Nucleus accumbens (tissue), 56 donors: ENCODE results near the gene PANK4.

Experiments used
- DNase-seq, 56 donors: peaks; one replicate each; lab custom pipeline; 2025; lab: John Stamatoyannopoulos, UW

PANK4 gene

DNA sequence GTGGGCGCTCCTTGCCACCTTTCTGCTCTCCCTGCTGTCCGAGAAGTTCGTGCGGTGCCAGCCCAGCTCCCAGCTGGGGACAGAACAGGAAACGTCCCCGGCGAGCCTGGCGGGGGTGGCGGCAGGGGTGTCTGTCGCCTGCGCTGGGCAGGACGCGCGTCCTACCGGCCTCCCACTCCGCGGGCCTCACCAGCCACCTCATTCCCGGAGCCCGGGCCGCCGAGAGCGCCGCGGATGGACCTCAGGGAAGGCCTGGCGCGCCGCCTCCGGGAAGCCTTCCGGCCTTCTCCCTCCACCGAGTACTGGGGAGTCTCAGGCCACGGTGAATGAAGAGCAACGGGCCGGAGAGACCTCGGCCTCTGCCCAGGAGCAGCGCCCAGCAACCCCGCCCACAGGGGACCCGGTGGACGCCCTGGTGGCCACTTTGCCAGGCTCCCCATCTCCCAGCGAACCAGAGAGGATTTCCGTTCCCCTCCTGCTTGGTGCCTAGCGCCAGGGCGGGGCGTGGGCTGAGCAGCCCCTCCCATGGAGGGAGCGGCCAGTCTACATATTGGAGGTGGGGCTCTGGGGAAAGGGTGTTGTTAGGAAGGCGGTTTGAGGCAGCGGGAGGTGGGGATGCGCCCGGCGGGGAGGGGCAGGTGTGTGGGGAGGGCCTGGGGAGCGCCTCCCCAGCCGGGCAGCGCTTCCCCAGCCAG, 20.3 kb upstream of the PANK4 start:
- peak in 36 of 56 donors; percentile 16 to 72 (median 36) for DNase-seq

DNA sequence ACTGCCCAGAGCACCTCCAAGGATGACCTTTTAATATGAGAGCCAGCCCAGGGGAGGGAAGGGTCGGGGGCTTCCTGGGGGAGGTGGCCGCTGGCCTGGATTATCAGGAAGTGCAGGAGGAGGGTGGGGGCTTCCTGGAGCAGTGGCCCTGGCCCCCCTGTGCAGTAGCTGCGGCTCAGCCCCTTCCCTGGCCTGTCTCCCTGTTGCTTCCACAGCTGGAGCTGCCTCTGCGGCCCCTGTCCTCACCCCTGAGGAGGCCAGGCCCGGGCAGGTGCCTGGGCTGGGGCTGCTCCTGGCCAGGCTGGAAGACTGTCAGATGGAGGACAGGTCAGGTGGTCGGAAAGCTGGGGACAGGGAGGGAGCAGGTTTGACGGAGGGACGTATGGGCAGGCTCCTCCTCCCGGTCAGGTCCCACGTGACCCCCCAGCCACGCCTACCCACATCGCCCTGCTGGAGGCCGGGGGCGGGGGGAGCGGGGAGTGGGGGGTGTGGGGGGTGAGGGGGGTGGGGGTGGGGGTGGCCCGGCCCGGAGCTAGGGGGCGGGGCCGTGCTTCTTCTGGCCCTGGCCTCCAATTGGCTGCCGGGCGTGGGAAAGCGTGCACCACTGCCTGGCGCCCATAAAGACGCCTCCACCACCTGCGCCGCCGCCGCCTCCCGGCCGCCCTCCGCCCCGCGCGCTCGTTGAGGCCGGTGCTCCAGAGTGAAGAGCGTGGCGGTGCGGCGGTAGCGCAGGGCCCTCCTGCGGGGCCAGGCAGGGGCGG, 19.5 kb upstream of the PANK4 start:
- DNase-seq: peak in 52 of 56 donors; percentile 19 to 88 (median 66)

DNA sequence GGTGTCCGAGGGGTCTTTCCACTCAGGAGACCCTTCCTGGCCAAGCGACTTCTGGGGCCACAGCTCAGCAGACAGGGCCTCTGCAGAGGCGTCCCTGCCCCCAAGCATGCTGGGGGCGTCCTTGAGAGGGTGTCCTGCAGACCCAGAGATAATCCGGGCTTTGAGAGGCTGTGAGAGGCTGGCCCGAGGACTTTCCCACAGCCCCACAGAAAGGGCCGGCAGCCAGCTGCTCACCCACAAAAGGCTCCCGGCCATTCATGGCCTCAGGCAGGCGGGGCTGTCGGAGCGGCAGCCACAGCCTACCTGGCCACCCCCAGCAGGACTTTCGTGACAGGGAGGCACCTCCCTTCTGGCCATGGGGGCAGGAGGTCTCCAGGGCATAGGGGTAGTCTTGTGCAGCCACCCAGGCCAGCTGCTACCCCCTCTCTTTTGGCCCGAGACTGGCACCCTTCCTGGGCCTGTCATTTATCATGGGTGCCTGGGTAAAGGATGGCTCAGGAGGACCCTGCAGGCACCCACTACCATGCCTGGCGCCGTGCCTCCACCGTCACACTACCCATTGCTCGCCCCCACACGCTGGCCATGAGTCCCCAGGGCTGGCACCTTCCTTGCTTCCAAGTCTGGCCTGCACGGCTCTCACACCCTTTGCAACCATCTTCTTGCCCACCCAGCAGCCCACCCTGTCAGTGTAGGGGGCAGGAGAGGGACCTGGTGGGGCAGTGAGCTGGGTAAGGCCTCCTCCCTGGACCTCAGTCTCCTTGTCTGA, 18.7 kb upstream of the PANK4 start:
- DNase-seq: peak in 22 of 56 donors; percentile 16 to 63 (median 44)

DNA sequence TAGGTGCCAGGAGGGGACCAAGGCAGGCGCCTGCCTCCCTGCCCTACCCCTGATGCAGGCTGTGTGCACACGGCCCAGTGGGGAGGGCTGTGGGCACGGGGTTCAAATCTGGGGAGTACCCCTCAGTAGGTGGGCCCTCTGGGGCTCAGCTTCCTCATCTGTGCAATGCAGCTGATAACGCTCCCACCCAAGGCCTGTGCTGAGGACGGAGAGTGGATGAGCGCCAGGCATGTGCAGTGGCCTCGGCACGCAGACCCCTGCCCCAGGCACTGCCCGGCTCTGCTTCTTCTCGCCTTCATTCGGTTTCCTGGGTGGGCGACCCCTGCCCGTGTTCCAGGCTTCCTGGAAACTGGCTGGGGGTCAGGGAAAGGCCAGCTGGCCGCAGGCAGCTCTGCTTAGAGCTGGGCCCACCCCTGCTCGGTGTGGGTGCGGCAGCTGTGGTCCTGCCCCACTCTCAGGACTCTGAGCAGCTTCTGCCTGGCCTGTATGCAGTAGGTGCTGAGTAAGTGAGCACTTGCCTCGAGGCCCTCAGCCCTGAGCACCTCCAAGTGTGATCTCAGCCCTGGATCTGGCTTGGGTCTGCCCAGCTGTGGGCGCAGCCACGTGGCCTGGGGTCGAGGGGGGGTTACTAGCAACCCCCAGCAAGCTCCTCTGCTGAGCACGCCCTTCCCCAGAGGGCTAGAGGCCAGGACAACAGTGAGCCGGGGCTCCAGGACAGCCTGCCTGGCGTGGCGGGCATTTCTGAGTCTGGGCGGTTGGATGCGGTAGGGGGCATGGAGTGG, 17.9 kb upstream of the PANK4 start:
- DNase-seq: peak in 24 of 56 donors; percentile 16 to 56 (median 38)

DNA sequence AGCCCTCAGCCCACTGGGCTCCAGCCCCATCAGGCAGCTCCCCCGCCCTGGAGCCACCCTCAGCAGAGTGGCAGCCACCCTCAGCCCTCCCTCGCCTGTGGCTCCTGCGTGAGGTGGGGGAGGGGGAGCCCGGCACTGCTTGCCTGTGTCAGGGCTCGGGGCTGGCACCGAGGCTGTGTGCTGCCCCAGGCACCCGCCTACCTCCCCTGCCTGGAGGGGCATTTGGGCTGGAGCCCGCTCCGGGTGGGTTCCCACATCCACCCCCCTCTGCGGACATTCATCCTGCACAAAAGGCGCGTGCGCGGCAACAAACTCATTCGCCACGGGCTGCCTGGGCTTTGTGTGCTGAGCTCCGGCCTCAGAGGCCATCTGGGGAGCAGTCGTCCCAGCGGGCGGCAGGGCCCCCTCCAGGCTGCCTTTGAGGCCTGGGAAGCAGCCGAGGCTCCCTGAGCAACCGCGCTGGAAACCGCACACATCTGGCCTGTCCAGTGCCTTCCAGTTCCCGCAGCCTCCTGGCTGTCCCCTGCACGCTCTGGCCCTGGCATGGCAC, 17.2 kb upstream of the PANK4 start:
- DNase-seq: peak in 47 of 56 donors; percentile 8 to 84 (median 62)

DNA sequence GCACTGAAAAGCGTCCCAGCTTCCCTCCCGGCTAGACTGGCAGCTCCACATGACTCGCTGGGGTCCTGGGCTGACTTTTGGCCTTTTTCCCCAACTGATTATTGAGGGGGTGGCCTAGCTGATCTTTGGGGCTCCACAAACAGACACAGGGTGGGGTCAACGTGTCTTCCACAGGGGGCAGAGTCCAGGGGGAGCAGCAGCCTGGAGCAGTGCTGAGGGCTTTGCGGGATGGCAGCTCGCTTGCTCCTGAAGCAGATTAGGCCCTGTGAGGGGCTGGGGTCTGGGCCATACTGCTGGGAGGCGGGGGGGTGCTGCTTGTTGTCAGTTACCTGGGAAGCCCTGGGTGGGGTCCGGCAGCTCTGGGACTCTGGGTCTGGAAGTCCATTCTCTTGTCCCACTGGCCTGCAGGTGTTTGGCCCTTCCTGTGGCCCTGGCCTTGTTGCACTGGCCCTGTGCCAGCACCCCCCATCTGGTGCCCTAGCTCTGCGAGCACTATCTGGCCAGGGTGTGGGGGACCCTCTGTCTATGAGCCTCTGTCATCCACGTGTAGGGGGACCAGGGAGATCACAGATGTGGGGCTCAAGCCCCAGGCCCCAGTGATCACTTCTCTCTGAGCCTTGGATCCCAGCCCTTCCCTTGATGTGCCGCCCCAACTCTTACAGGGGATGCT, 16.0 kb upstream of the PANK4 start:
- no peak for DNase-seq

DNA sequence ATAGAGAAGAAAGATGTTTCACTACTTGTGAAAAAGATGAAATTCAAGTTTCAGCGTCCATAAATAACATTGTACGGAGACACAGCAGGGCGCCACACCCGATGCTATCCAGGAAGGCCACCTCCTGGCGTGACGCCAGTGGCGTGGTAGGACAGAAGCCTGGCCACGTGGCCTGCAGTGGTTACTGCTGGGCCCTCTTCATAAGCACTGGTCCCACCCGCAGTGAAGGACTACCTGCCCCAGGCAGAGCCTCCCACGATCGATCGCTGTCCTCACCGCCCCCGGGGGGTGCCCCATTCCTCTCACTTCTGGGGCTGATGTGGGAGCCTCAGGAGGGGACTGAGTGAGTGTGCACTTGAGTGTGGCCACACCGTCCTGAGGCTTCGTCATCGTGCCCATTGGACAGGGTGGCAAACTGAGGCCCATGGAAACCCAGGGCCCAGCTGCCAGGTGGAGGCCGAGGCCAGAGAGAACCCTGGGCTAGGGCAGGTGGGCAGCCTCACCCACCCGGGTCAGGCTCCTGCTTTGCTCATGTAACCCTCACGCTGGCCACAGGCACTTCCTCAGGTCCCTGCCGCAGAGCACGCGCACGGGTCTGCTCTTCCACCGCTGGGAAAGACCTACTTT, 15.3 kb upstream of the PANK4 start:
- no peak for DNase-seq

DNA sequence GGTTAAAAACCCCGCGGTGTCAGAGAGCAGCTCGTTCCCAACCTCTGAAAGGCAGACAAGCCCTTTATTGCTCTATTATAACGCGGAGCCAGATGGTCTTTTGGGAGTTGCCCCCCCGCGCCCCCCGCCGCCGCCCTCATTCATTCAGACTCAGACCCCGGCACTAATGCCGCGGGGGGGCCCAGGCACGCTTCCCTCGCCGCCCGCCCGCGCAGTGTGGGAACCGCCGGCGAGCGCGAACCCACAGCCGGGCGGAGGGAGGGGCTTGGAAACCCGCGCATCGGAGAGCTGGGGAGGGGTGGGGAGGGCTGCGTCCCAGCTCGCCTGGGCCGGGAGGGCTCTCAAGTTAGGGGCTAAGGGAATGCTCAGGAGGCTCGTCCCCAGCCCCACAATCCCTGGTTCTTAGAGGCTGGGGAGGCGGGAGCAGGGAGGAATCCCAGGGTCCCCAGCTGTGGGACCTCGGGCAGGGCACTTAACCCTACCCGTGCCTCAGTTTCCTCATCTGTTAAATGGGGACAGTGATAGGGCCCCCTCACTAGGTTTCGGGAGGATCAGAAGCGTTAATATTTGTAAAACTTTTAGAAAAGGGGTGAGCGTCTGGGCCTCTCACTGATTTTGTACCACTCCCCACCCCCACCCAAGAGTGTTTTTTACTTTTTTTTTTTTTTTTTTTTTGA, 14.6 kb upstream of the PANK4 start:
- DNase-seq: peak in 9 of 56 donors; percentile 9 to 47 (median 27)

DNA sequence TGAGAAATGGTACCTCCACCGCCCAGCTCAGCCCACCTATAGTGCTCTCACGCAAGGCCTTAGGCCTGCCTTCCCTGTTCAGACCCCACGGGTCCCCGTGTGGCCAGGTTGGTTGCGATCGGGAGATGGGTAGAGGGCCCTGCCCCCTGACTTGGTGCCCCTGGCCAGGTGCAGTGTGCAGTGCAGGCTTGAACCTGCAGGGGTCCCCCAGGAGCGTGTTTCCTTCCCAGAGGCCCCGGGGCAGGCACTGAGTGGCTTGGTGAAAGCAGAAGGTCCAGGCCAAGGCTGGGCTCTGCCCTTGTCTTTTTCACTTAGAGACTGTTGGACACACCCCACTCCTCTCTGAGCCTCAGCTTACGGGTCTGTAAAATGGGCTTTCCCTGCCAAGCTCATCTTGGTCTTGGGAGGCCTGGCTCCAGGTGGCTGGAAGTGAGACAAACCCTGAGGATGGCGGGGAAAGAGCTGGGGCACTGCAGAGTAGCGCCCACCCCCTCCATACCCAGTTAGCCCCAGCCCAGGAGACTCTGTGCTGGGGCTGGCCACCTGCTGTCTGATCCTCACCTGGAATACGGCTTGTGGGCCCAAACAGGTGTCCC, 13.0 kb upstream of the PANK4 start:
- DNase-seq: no peak

DNA sequence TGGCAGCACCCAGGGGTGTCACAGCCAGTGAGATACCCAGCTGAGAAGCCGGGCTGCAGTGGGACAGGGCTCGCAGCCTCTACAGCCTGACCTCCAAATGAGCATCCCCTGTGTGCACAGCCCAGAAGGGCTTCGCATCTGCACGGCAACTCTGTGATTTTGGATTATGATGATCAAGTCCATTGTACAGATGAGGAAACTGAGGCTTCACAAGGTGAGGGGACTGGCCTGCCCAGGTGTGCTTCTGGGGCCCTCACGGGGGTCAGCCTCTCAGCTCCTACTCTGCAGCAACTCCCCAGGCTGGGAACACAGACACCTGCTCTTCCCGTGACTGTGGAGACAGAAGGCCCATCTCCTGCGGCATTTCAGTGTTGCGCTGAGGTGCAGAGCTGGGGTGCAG, 12.5 kb upstream of the PANK4 start:
- no peak for DNase-seq

DNA sequence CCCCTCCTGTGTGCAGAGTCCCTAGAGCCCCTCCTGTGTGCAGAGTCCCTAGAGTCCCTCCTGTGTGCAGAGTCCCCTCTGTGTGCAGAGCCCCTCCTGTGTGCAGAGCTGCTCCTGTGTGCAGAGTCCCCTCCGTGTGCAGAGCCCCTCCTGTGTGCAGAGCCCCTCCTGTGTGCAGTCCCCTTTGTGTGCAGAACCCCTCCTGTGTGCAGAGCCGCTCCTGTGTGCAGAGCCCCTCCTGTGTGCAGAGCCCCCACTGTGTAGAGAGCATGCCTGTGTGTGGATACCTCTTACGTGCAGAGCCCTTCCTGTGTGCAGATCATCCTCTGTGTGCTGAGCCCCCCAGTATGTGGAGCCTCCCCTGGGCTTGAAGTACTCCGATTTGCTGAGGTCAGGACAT, 12.0 kb upstream of the PANK4 start:
- no peak for DNase-seq

DNA sequence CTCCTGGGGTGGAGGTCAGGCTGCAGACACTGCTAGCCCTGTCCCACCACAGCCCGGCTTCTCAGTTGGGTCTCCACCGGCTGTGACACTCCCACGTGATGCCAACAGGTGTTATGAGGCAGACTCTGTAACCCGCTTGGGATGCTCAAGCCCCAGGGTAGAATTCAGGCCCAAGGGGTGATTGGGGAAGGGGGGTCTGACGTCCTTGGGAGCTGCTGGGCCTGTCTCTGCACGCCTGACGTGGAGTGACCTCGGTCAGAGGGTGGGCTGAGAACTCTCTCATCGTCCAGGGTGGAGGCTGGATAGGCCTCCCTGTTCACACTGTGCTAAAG, 11.4 kb upstream of the PANK4 start:
- no peak for DNase-seq

DNA sequence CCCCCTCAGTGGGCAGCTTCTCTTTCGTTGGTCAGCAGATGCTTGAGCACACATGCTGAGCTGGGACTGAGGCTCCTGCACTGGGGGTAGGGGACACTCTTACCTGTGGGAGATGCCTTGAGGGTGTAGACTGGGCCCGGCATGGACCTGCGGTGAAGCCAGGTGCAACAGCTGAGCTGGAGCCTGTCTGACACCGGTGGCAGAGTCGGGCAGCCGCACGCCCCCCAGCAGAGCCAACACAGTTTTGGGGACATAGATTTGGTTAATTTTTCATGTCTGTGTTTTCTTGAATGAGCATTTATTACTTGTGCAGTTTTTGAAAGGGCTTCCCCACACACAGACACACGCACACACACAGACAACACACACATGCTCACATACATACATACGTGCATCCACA, 9.6 kb upstream of the PANK4 start:
- DNase-seq: no peak

DNA sequence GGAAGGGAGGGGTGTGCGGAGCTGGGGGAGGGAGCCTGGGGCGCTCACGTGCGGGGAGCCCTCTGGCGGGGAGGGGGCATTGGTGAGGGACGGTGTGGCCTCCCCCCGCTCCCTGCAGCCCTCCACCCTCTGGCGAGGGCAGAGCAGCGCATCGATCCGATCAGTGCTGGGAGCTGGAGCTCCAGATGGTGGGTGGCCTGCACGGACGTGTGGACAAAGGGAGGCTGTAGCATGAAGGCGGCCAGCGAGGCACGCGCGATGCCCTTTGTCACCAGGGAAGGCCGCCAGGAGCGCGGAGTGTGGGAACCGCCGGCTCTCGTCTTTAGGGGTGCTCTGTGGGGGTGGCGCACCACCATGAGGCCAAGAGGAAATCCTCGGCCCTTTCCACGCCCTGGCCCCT, 9.1 kb upstream of the PANK4 start:
- no peak for DNase-seq

DNA sequence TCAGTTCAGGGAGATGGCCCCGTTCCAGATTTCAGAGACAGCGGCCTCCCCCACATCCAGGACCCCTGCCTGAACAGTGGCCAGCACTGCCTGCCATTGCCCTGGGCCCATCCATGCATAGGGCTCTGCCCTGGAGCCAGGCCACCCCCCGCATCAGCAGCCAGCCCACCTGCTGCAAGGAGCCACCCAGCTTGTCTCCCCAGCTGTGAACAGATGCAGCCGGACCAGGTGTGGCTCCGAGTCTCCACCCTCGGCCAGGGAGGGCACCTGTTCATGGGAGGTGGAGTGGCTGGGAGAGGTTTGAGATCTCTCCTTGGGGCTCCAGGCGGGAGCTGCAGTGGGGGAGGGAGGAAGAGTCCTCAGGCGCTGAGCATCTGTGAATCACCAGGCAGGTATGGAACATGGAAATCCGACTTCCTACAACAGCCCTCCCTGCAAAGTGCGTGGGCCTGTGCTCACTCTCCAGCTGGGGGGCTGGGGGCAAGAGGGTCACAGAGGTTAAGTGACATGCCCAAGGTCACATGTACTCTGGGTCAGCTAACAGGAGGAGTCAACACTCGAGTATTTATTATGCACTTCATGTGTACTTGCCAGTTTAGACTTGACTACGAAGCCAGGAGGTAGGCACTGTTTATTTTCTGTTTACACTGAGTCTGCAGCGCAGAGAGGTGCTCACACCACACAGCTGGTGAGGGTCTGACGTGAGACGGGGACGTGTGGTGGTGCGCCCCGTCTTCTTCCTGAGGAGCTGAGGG, 8.5 kb upstream of the PANK4 start:
- peak in 14 of 56 donors; percentile 13 to 58 (median 29) for DNase-seq

DNA sequence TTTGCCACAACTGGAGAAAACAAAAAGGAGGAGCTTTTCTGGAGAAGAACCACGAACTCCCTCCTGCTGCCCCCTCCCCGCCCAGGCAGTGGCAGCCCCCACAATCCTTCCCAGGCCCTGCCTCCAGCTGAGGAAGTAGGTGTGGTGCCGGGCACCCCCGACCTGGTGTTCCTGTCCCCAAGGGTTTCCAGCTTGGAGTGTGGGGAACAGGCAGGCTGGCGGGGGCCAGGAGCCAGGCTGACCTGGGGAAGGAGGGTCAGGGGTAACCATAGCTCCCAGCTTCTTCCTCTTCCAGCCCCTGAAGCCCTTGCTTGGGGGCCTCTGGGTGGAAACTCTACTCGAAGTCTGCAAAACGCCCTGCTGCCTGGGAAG, 7.9 kb upstream of the PANK4 start:
- no peak for DNase-seq

DNA sequence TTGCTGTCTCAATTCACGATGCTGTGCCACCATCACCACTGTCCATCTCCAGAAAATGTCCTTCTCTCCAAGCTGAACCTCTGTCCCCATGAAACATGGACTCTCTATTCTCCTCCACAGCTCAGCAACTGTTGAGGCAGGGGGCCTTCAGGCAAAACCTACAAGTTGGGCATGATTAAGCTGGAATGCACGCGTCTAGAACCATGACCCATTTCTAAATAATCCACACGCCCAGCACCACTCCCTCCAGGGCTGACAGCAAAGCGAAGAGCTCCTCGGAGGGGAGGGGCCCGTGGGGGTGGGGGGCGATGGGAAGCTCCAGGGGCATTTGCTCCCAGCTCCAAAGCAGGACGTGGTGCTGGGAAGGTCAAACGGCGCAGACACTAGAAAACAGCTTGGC, 7.0 kb upstream of the PANK4 start:
- no peak for DNase-seq
